Activated CD8-positive, alpha-beta memory T cell treated with anti-CD3 and anti-CD28 coated beads for 36 hours (primary cell): ENCODE data around the gene CNOT1. TPM values are rescaled to one million over a fixed set of nuclear protein-coding genes. Genes with fewer than 3 reads are reported as not detected.

ENCODE experiments used
- CTCF ChIA-PET: fragments of 350-600 bp; sonication (Branson Sonifier 250); formaldehyde crosslinking; loops from one replicate; lab custom pipeline; 2021; ENCODE audit warnings: antibody characterized with exemption; lab: Charles Lee
- POLR2A ChIA-PET: fragments of 350-600 bp; sonication (Branson Sonifier 250); formaldehyde crosslinking; loops from one replicate; lab custom pipeline; 2021; ENCODE audit warnings: antibody characterized with exemption; lab: Charles Lee
- total RNA-seq, 2 experiments: library from RNA; stranded (reverse); gene quantifications; one replicate each; pipeline ENCODE4 v1.2.3, GENCODE V29; 2021

CNOT1 gene
- total RNA-seq, 2 experiments from 2014 or later = 316 to 334 TPM

DNA sequence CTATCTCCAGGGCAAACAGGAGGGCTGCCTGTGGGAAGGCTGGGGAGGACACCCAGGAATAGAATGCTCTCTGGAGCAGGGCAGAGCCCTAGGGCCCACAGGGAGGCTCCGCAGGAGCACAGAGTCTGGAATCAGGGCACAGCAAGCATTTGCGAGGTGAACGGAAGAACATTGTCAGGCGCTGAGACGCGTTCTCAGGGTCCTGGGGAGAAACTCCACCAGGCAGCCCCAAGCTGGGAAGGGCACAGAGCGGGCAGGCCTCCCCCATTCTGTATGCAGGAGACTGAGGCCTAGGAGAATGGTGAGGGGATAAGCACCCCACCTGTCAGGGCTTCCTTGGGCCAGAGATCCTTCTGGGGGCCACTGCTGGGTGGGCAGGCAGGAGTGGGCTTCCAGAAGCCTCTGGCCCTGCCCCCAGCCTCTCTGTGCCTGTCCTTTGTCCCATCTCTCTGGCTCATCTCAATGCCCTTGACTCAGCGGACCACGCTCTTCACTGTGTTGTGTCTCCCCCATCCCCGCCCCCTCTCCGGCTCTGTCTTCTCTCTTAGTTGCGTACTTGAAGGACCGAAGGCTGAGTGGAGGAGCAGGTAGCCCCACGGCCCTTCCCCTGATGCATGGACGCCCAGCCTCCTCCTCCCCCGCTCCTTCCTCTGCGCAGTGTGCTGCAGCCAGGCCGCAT is 119.4 kb downstream of the CNOT1 start:
- ChIA-PET CTCF (interaction anchor here (1.9 to 3.8 kb wide), 3 partner anchors 10 to 246 kb away, joined by 5 to 16 read pairs (median 9); partner anchors contain the start of gene NDRG4), POLR2A (no interaction called here)

- POLR2A ChIA-PET = no interaction called here
- CTCF ChIA-PET = interaction anchor here (2.3 kb wide), 1 partner anchor 247 kb away, joined by 9 read pairs; no protein-coding TSS in a partner anchor
Observed at GRCh38 chr16:58509256-58510096, 120.2 kb downstream of the CNOT1 start.

DNA sequence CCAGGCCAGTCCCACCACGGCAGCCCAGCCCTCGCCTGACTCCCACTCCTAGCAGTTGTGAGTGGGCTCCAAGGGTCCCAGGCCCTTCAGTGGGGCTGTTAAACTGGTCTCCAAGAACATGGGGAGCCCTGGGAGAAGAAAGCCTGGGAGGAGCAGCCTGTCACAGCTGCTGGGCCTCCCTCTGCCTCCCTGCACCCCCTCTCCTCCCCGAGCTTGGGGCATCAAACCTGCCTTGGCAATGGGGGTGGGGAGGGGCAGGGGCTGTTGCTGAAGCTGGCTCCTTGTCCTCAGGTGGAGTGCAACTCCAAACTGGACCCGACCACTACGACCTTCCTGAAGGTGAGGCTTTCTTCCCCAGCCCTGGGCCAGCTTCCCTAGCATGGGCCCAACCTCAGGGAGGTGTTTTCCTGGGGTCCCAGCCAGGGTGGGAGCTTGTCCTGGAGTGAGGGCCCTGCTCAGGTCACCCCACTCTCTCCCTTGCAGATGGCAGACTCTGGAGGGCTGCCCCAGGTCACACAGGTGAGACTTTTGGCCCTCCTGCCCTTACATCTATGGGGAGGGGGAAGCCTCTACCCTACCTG is 120.9 kb downstream of the CNOT1 start:
- CTCF ChIA-PET = interaction anchor here (2.3 kb wide), 1 partner anchor 248 kb away, joined by 9 read pairs; no protein-coding TSS in a partner anchor
- POLR2A ChIA-PET = no interaction called here

DNA sequence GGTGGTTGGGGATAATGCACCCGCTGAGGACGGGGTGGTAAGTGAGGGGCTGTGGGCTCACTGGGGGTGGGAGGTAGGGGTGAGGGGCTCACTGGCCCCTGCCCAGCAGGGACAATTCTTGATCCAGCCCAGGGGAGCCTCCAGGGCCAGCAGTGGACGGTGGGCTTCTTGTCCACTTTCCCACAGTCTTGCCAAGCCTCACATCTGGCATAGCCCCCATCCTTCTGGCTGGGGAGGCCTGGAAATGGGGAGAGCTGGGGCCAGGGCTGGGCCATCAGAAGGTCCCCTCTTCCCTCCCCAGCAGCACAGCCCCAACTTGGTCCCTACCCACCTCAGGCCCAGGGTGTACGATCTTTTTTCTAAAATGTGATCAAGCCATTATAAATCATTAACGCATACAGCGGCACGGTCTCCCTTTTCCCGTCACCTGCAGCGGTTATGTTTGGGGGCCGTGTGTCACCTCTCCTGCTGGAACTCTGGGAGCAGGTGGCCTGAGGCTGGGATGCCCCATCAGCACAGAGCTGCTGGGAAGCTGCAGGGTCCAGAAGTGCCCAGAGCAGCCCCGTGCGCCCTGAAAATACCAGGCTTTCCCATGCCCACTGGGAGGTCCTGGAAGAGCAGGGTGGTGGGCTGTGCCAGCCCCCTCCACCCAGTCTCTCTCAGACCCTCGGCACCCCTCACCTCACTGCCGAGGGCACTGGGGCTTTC is 121.5 kb downstream of the CNOT1 start:
- ChIA-PET POLR2A (no interaction called here), CTCF (no interaction called here)

GRCh38 chr16:58507195-58507962 is 122.2 kb downstream of the CNOT1 start:
- CTCF ChIA-PET = no interaction called here
- POLR2A ChIA-PET = no interaction called here

DNA sequence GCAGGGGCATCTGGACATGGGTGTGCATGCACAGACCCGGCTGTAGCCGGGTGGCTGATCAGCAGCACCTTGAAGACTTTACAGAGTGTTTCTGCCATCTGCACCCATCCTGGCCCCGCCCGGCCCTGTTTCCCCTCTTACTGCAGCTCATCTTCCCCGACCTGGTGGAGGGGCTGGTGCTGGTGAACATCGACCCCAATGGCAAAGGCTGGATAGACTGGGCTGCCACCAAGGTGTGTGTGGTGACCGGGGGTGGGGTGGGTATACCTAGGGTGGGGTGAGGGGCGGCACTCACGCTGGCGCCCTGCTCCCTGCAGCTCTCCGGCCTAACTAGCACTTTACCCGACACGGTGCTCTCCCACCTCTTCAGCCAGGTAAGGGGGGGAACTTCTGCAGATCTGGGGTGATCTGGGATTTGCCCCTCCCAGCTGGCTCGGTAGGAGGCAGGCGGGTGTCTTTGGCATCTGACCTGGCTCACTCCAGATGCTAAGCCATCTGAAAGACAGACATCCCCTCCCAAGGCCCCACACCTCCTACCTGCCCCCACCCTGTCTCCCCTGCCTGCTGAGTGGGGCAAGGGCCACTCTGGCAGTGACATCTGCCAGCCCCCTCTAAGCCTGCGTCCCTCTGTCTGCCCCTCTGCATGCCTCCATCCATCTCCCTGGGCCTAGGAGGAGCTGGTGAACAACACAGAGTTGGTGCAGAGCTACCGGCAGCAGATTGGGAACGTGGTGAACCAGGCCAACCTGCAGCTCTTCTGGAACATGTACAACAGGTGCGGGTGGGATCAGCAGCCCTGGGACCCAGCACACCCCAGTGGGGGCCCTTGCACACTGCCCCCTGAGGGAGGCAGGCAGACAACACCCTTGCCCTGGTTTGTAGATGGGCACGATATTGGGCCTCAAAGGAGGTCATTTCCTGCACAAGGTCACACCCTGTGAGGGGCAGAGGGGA is 123.1 kb downstream of the CNOT1 start:
- POLR2A ChIA-PET = no interaction called here

GRCh38 chr16:58503863-58504688 is 125.5 kb downstream of the CNOT1 start:
- ChIA-PET POLR2A (no interaction called here), CTCF (no interaction called here)

More for the DNA sequence above, 123.1 kb downstream of the CNOT1 start:
- CTCF ChIA-PET = interaction anchor here (0.7 kb wide), 1 partner anchor 121 kb away, joined by 3 read pairs; no protein-coding TSS in a partner anchor

DNA sequence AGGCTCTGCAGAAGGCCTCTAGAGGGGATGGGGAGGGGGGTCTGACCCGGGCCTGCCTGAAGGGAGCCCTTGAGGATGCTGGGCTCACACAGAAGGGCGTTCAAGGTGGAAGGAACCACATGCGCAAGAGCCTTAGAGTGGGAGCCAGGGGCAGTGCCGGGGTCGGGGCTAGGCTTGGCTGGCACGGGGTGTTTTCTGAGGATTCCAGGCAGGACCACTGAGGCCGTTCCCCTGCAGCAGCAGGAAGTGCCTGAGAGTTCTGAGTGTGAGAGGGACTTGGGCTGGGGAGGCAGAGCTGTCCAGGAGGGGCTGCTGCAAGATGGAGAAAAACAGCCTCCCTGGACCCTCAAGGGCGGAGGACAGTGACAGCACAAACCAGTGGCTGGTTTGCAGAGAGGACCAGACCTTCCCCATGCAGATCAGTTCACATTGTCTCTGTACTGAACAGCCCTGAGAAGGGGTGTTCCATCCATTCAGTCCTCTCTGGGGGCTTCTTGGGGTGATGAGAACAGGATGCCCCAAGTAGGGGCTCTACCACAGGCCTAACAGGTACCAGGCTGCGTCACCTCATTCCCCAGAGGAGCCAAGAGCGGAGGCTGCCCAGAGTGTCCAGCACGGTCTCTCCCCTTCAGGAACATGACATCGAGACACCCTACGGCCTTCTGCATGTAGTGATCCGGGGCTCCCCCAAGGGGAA is 126.3 kb downstream of the CNOT1 start:
- CTCF ChIA-PET = no interaction called here
- POLR2A ChIA-PET = no interaction called here

DNA sequence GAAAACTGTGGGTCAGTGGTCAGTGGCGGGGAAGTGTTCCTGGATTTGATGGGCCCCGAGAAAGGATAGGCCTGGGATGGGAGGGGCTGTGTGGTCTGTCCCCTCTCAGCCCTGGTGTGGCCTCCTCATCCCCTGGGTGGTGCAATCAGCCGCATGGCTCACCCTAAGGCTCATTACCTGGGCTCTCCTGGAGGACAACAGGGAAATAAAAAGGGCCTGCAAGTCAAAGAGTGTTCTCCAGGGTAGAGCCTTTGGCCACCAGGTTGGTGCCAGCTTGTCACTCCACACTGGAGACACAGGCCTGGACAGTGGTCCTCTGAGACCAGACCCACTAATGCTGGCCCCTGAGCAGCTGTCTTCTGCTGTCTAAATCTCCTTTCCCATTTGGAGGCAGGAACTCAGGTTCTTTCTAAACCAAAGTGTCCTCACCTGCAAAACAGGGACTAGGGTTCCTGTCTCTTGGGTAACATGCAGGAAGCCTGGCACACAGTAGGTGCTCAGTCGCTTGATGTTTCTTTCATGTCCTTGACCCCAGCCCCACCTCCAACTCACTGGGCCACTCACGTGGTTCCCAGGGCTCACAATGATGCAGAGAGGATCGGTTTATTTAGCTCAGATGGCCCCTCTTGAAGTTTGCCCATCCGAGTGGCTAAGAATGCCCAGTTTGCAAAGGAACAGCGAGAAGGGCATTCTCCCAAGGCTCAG is 127.3 kb downstream of the CNOT1 start:
- ChIA-PET CTCF (interaction anchor here (1.4 kb wide), 1 partner anchor 10 kb away, joined by 4 read pairs; no protein-coding TSS in a partner anchor), POLR2A (no interaction called here)

- CTCF ChIA-PET = interaction anchor here (1.2 to 2.5 kb wide), 3 partner anchors 11 to 165 kb away, joined by 4 to 12 read pairs (median 4); no protein-coding TSS in a partner anchor
- POLR2A ChIA-PET = no interaction called here
Observed at GRCh38 chr16:58501242-58502131, 128.1 kb downstream of the CNOT1 start.

DNA sequence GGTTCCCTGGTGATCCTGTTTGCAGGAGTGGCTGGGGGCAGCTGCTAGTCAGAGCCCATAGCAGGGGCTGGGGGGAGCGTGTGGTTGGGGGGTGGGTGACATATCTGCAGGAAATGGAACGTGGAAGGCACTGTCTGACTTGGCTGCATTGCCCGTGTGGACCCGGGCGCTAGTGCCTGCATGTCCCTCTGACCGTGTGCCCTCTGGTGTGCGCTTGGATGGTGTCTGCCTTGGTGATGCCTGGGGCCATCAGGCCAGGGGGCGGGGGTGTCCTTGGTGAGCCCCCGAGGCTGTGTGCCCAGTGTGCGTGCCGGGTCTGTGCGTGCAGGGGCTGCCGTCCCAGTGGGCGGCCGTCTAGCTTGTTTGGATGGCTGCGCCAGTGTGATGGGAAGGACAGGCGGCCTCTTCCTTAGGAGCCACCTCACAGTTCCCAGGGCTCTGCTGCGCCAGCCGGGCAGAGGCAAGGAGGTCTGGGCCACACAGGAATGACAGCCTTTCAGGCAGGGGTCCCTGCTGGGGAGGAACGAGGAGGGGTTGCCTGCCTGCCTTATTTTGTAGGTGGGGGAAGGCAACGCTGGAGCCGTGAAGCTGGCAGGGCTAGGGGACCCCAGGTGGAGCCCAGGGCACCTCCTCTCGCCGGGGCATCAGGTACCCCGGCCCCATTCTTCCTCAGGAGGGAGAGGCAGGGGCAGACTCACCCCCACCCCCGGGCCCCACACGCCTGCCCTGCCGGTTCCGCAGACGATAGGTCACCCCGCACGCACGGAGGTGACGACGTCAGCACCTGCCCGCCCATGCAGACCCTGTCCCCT is 129.0 kb downstream of the CNOT1 start:
- ChIA-PET POLR2A (interaction anchor here (0.7 kb wide), 1 partner anchor 234 kb away, joined by 6 read pairs; no protein-coding TSS in a partner anchor), CTCF (interaction anchor here (1.2 to 2.6 kb wide), 4 partner anchors 11 to 164 kb away, joined by 4 to 16 read pairs (median 8); no protein-coding TSS in a partner anchor)

GRCh38 chr16:58499615-58500351 is 129.8 kb downstream of the CNOT1 start, which contains the start of gene NDRG4:
NDRG4 (plus strand) TSS chr16:58500143; CDS start chr16:58500249, 106 bp downstream.
- POLR2A ChIA-PET = interaction anchor here (0.5 to 0.7 kb wide), 2 partner anchors 129 to 235 kb away, joined by 4 to 6 read pairs; no protein-coding TSS in a partner anchor

More at GRCh38 chr16:58499615-58500351, 129.8 kb downstream of the CNOT1 start, which contains the start of gene NDRG4:
- CTCF ChIA-PET = interaction anchor here (1.2 to 2.6 kb wide), 3 partner anchors 11 to 163 kb away, joined by 4 to 16 read pairs (median 12); no protein-coding TSS in a partner anchor
